Daoy (cell line): ENCODE data around the gene SLC5A11. TPM values are rescaled to one million over a fixed set of nuclear protein-coding genes. Genes with fewer than 3 reads are reported as not detected.
A peak's percentile ranks its signal among the peaks of the same experiment; 100 is the strongest.
"Not testable (repeated sequence)": the region's sequence is repeated elsewhere in the genome, so short reads cannot be mapped to it uniquely, and the experiment has no call there.

Experiments used
- DNase-seq: peaks from one replicate; pipeline ENCODE4 v3.0.0-alpha.2; 2015; ENCODE audit warnings: low read depth
- total RNA-seq: library from RNA; depleted of rRNA; stranded (reverse); fragments of >200 nt; shearing (Covaris generic); gene quantifications from 2 replicates; pipeline ENCODE4 v1.2.3, GENCODE V29; 2014

The SLC5A11 gene
- total RNA-seq, 1 experiment from 2014 or later, result not detected

DNA sequence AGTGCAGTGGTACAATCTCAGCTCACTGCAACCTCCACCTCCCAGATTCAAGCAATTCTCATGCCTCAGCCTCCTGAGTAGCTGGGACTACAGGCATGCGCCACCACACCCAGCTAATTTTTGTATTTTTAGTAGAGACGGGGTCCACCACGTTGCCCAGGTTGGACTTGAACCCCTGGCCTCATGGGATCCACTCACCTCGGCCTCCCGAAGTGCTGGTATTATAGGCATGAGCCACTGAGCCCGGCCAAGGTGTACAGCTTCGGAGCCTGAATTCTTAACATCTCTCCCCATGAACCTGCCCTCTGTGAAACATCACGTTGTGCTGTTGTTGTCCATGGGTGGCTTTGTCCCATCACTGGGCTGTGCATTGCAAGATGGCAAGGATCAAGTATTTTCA is 11.1 kb downstream of the SLC5A11 start:
- DNase-seq, result not testable (repeated sequence)

DNA sequence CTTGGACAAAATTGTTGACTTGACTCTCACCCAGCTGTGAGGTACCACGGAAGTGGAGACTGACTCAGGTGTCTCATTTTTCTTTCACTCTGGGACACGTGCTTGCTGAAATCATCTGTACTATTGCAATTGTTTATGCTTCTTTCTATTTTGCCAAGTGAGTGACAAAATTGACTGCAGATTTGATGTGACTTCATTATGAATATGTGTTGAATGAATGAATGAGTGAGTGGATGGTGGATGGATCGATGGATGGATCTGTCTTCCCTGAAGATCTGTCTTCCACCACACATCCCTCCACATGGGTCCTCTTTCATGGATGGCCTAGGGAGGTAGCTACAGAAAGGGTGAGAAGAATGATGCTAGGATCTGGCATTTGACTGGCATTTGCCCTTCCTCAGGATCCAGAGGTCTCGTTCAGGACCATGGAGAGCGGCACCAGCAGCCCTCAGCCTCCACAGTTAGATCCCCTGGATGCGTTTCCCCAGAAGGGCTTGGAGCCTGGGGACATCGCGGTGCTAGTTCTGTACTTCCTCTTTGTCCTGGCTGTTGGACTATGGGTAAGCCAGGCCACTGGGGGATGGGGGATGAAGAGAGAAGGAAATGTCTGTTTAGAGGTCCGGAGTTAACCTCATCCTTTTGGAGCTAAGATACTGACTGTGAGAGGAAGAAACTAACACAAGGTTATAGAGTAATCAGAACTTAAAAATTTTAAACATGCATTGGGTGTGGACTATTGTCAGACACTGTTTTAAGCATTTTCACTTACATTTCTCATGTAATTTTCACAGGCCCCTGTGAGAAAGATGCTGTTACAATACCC is 12.7 kb downstream of the SLC5A11 start:
- peak; percentile 63 for DNase-seq

DNA sequence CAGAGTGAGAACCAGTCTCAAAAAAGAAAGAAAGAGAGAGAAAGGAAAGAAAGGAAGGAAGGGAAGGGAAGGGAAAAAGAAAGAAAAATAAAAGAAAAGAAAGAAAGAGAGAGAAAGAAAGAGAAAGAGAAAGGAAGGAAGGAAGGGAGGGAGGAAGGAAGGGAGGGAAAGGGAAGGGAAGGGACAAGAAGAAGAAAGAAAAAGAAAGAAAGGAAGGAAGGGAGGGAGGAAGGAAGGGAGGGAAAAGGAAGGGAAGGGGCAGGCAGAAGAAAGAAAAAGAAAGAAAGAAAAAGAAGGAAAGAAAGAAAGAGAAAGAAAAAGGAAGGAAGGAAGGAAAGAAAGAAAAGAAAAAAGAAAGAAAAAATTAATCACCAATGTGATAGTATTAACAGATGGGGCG is 15.7 kb downstream of the SLC5A11 start:
- DNase-seq, result no peak

DNA sequence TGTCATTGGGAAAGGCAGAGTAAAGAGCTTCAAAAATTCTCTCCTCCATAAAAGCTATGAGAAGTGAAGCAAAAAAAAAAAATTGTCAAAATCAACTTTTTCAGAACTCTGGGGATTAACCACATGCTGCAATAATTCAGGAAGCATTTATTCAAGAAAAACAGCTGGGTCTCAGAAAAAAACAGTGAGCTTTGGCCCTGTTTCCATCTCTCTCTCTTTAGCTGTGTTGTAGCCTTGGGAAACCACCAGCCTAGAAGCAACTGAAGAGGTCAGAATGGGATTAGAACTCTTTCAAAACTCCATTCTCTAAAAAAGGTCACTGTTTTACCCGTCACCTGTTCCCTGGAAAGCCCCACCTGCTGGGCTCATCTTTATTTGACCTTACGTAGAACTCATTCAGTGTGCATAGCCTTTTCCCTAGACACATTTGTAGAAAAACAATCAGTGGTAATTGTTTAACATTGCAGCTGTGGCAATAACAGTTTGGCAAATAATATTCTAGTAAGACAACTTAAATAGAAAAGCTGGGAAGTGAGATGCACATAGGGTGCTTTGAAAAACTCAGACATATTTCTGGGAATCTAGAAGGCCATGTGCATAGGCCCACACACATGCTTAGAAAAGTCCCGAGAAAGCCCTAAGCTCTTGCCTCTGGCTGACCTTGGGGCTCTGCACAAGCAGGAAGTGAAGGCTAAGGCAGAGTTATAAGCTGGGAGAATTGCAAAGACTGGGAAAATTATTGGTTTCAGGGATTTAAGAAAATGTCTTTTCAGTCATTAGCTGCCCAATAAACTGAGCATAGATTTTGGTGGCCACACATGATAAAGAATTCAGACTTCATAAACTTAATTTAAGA is 18.0 kb downstream of the SLC5A11 start:
- no peak for DNase-seq

DNA sequence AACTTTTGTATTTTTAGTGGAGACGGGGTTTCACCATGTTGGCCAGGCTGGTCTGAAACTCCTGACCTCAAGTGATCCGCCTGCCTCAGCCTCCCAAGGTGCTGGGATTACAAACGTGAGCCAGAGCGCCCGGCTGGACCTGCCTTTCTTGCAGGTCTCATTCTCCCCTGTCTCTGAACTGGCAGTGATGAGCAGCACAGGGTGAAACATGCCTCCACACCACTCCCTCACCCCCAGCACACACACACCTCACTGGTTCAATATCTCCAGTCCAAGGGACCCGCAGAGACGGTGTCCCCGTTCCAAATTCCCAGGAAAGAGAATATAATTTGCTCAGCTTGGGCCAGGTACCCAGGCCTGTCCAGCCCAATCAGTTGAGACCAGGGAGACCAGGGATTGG is 23.3 kb downstream of the SLC5A11 start:
- DNase-seq, result no peak

DNA sequence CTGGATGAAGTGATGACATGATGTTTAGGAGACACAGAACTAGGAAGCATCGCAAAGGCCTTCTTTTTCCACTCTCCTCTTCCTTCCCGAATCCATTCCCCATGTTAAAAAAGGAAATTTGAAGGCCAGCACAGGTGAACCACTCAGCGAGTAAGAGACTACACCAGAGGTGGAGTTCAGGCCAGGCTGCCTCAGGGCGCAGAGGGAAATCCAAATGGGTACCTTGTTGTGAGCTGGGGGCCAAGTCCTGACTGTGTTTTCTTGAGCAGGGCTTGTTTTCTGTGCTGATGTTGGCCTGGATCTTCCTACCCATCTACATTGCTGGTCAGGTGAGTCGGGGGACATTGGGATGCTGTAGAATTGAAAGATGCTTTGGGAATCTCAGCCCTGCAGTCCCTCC is 26.1 kb downstream of the SLC5A11 start:
- DNase-seq, result no peak

DNA sequence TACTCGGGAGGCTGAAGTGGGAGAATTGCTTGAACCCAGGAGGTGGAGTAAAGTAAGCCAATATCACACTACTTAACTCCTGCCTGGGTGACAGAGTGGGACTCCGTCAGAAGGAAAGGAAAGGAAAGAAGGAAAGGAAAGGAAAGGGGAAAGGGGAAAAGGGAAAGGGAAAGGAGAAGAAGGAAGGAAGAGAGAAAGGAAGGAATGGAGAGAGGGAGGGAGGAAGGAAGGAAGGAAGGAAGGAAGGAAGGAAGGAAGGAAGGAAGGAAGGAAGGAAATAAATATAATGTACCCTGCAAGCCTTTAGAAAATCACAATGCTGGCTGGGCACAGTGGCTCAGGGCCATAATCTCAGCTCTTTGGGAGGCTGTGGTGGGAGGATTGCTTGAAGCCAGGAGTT is 27.3 kb downstream of the SLC5A11 start:
- no peak for DNase-seq

DNA sequence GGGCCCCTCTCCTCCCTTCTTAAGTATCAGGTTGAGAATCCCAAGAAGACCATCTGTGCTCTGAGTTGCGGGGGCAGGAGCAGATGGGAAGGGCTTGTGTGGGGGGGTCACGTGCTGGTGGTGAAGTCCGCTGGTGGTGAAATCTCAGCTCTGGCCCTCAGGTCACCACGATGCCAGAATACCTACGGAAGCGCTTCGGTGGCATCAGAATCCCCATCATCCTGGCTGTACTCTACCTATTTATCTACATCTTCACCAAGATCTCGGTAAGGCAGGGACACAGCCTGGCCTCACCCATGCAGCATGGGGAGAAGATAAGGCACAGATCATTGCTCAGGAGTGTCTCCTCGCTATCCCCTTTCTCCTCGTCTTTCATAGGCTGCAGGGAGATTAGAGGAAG is 29.7 kb downstream of the SLC5A11 start:
- DNase-seq, result no peak

DNA sequence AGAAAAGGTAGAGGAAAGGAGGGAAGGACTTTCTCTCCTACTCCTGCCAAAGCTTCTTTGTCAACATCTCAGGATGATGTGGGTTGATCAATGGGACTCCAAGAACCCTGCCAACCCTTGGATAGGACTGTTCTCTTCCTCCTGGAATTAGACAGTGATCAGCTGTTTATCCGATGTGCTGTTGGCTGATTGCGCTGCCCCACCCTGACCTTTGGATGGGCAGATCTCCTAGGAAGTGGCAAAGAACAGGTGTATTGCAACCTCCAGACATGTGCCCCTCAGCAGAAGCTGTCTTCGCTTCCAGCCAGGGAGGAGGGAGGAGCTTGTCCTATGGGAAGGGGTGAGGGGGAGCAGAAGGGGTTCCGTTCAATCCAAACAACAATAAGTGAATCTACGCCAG is 30.5 kb downstream of the SLC5A11 start:
- DNase-seq, result no peak

DNA sequence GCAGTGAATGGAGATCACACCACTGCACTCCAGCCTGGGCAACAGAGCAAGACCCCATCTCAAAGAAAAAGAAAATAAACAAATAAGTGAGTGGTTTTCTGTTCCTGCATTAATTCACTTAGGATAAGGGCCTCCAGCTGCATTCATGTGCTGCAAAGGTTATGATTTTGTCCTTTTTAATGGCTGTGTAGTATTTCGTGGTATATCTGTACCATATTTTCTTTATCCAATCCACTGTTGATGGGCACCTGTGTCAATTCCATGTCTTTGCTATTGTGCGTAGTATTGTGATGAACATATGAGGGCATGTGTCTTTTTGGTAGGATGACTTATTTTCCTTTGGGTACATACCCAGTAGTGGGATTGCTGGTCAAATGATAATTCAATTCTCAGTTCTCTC is 33.9 kb downstream of the SLC5A11 start:
- DNase-seq, result no peak

DNA sequence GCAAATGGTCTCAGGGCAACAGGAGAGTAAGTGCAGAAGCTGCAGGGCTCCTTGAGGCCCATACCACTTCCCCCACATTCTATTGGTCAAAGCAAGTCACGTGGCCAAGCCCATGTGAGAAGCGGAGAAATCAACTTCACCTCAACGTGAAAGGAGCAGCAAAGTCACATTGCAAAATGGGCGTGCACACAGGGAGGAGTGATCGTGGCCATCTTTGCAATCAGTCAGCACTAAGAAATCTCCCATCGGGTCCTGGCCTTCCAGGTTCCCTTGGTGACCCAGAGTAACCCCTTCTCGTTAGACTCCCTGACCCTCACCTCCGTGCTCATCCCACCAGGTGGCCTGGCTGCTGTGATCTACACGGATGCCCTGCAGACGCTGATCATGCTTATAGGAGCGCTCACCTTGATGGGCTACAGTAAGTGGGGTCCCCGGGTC is 38.0 kb downstream of the SLC5A11 start:
- DNase-seq, result peak; percentile 18

DNA sequence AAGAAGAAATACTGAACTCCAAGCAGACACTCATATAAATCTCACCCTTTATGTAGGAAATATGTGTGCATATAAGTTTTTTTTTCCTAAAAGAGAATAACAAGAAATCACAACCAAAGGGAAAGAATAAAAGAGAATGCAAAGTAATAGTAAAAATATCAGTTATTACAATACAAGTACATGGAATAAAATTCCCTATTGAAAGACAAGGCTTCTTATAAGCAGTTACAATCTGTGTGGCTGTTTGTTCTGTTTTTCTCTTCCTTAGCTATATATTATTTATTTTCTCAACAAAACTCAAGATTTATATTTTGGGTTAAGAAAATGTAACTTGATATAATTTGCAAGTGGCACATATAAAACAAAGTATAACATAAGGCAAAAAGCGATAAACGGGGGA is 41.7 kb downstream of the SLC5A11 start:
- no peak for DNase-seq

DNA sequence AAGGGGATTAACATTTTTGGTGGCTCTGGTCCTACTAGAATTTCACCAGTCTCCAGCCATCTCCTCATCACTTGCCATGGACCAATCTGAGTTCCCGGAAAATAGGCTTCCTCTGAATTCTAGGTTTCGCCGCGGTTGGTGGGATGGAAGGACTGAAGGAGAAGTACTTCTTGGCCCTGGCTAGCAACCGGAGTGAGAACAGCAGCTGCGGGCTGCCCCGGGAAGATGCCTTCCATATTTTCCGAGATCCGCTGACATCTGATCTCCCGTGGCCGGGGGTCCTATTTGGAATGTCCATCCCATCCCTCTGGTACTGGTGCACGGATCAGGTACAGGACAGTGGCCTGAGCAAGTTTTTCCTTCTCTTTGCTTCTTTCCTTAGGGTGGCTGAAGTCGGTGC is 45.0 kb downstream of the SLC5A11 start:
- no peak for DNase-seq

DNA sequence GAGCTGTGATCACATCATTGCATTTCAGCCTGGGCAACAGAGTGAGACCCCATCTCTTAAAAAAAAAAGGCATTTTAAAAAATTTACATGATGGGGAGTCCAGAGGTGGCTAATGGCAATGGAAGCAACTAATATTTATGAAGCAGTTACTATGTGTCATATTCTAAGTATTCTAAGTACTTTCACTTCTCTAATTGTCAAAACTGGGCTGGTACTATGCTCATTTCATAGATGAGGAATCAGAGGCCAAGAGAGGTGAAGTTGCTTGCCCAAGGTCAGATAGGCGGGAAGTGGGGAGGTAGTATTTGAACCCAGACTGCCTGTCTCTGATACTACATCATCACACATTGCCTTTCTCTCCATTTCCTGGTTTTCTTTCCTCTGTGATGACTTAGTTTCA is 50.7 kb downstream of the SLC5A11 start:
- DNase-seq, result no peak

DNA sequence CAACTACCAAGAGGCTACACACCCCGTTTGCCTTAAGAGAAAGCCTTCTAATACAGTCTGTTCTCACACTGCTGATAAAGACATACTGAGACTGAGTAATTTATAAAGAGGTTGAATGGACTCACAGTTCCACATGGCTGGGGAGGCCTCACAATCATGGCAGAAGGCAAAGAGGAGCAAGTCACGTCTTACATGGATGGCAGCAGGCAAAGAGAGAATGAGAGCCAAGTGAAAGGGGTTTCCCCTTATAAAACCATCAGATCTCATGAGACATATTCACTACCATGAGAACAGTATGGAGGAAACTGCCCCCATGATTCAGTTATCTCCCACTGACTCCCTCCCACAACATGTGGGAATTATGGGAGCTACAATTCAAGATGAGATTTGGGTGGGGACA is 51.8 kb downstream of the SLC5A11 start:
- DNase-seq, result not testable (repeated sequence)

DNA sequence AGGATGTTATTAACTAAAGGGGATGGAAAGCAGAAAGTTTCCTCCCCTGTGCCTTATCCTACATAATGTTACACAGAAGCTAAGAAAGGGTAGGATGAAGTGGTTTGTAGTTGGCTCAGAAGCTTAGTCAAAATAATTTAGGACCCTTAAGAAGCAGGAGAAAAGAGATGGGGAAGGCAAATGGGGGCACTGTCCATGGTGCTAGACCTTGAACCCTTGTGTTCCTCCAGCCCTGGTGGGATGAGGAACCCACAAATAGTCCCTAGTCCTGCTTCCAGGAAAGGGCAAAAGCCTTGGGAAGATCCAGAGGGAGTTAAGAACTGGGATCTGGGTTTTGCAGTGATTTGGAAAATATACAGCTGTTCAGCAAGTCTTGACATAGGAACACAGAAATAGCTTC is 54.5 kb downstream of the SLC5A11 start:
- no peak for DNase-seq

DNA sequence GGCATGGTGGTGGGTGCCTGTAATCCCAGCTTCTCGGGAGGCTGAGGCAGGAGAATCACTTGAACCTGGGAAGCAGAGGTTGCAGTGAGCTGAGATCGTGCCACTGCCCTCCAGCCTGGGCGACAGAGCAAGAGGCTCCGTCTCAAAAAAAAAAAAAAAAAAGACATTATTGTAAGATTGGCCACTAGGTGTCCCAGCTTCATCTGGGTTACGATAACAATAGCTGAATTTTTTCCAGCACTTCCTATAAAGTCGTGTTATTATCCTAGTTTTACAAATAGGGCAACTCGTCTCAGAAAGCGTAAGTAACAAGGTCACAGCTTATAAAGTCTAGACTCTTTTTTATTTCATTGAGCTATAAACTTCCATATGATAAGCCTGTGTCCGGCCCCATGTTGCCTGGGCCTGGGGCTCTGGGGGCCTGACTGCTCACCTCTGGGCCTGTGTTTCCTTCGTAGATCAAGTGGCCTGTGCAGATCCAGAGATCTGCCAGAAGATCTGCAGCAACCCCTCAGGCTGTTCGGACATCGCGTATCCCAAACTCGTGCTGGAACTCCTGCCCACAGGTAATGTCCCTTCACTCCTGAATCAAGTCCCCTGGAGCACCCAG is 60.5 kb downstream of the SLC5A11 start:
- no peak for DNase-seq

DNA sequence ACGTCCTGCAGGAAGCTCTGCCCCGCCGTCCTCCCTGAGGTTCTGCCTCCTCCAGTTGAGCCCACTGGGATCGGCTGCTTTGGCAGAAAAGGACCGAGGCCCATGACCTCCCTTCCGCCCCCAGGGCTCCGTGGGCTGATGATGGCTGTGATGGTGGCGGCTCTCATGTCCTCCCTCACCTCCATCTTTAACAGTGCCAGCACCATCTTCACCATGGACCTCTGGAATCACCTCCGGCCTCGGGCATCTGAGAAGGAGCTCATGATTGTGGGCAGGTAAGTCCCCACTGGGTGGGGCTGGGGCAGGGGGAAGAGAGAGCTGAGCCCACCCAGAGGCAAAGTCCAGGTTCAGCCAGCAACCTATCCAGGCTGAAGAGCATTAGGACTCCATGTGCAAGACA is 61.1 kb downstream of the SLC5A11 start:
- no peak for DNase-seq

DNA sequence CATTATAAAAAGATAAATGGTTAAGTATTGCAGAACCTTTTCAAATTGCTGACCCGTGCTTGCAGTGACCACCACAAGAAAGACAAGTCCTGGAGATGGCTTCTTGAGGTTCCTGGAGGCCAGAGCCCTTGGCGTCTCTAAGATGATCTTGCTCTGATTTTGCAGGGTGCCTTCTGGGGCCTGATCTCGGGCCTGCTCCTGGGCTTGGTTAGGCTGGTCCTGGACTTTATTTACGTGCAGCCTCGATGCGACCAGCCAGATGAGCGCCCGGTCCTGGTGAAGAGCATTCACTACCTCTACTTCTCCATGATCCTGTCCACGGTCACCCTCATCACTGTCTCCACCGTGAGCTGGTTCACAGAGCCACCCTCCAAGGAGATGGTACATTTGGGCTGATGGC is 63.0 kb downstream of the SLC5A11 start:
- DNase-seq, result no peak

DNA sequence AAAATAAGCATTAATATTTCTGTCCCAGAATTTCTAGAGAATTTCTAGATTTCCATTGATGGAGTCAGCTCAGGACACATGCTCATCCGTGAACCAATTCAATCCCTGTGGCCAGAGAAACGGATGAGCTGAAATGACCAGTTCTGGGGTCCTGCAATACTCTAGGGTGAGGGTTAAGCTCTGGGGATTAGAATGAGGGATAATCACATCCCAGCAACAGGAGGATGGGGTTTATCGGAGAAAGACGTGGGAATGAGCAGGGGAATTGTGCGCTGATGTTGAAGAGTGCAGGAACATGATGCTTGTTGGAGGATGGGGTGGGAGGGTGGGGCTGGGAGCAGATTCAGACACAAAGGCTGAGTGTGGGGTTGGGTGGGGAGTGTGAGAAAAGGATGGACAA is 64.1 kb downstream of the SLC5A11 start:
- no peak for DNase-seq

DNA sequence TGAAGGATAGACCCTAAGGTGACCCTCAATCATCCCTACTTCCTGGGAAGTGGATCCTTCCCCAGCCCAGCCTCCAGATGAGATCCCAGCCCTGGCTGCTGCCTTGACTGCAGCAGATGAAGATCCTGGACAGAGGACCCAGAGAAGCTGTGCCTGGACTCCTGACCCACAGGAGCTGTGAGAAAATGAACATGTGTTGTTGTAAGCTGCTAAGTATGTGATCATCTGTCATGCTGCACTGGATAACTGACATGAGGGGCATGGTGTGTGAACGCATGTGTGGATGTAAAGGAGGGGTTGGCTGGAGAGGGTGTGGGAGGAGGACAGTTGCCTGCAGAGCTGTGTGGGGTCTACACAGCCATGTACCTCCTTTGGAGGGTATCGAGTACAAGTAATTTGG is 69.3 kb downstream of the SLC5A11 start:
- DNase-seq, result no peak

DNA sequence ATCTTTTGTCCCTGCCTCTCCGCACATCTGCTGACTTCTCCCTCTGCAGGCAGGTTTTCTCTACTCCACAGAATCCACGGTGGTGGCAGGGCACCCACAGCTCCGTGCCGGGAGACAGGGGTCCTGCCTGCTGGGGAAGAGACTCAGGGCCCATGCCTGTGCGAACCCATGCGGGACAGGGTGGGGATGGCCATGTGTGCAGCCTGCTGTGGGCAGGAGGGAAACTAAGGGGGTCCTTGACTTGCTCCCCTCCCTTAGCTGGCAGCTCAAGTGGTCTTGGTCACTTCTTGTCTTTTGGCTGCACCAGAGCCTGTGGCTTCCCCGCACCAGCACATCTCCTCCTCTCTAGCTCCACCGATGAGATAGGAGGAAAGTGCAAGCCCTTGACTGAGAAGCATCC is 69.8 kb downstream of the SLC5A11 start:
- DNase-seq, result no peak

DNA sequence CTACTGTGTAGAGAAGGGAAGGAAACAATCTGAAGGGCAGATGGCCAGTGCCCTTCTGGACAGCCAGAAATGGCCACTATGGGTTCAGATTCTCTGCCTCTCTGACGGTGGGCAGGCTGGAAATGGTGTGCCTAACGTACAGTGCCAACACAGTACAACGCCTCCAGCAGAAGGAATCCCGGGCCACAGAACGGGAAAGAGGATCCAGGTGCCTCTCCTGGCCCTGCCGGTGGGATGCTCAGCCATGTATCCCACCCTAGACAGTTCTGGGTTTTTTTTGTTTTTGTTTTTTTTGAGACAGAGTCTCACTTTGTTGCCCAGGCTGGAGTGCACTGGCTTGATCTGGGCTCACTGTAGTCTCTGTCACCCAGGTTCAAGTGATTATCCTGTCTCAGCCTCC is 71.5 kb downstream of the SLC5A11 start:
- DNase-seq, result no peak
